GM13977 (cell line): ENCODE results near the gene COX7B.

Experiments
- DNase-seq: peaks from one replicate; pipeline ENCODE4 v3.0.0; 2012; ENCODE audit warnings: low spot score
- in situ Hi-C: fragments of 300-500 bp; cut with MboI; formaldehyde crosslinking; loops from one replicate; pipeline ENCODE4 v1.12.0; 2022; ENCODE audit warnings: low sequenced_read_pairs, low pct_unique_long_range_greater_than_20kb, mixed read lengths, inconsistent platforms; ENCODE audit not compliant: unreplicated experiment
- TF ChIP-seq, protein P1 (sequence below): IDR thresholded peaks from 2 replicates; pipeline ENCODE4 v1.5.1; 2012; ENCODE audit warnings: mild to moderate bottlenecking, control low read depth; ENCODE audit not compliant: insufficient read depth; ENCODE audit errors: extremely low read depth, missing control alignments

COX7B gene

DNA sequence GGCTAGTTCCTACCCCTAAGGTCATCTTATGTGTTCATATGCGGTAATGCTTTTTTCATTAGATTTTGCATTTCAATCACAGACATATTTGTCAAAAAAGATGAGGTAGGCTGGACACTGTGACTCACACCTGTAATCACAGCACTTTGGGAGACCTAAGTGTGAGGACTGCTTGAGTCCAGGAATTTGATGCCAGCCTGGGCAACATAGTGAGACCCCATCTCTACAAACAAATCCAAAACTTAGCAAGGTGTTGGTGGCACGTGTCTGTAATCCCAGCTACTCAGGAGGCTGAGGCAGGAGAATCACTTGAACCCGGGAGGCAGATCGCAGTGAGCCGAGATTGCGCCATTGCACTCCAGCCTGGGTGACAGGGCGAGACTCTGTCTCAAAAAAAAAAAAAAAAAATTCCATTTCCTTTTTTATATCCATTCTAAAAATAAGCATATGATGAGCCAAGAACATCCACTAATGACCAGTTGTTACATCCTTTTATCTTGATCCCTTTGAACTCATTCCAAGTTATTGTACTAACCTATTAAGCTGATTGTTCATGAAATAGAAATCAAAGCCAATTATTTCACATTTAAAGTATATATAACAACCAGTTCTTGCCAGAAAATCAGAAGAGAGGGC is 46.8 kb downstream of the COX7B start:
- TF ChIP-seq, protein P1, sequence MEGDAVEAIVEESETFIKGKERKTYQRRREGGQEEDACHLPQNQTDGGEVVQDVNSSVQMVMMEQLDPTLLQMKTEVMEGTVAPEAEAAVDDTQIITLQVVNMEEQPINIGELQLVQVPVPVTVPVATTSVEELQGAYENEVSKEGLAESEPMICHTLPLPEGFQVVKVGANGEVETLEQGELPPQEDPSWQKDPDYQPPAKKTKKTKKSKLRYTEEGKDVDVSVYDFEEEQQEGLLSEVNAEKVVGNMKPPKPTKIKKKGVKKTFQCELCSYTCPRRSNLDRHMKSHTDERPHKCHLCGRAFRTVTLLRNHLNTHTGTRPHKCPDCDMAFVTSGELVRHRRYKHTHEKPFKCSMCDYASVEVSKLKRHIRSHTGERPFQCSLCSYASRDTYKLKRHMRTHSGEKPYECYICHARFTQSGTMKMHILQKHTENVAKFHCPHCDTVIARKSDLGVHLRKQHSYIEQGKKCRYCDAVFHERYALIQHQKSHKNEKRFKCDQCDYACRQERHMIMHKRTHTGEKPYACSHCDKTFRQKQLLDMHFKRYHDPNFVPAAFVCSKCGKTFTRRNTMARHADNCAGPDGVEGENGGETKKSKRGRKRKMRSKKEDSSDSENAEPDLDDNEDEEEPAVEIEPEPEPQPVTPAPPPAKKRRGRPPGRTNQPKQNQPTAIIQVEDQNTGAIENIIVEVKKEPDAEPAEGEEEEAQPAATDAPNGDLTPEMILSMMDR = no peak
- no peak for DNase-seq
- in situ Hi-C loops = no loop called here

- DNase-seq = no peak
- in situ Hi-C loops = no loop called here
- TF ChIP-seq, protein P1 = no peak
Observed at GRCh38 chrX:77946571-77946970, 47.3 kb downstream of the COX7B start.

- TF ChIP-seq, protein P1 = no peak
- in situ Hi-C loops = no loop called here
- DNase-seq = no peak
Observed at GRCh38 chrX:77949840-77950239, 50.6 kb downstream of the COX7B start.

DNA sequence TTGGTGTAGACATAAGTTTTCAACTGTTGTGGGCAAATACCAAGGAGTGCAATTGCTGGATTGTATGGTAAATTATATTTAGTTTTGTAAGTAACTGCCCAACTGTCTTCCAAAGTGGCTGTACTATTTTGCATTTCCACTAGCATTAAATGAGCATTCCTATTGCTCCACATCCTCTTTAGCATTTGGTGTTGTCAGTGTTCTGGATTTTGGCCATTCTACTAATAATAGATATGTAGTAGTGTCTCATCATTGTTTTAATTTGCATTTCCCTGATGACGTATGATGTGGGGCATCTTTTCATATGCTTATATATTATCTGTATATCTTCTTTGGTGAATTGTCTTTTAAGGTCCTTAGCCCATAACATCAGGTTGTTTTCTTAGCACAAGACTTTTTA is 52.9 kb downstream of the COX7B start:
- no peak for DNase-seq
- TF ChIP-seq, protein P1 = no peak
- in situ Hi-C loops = no loop called here

DNA sequence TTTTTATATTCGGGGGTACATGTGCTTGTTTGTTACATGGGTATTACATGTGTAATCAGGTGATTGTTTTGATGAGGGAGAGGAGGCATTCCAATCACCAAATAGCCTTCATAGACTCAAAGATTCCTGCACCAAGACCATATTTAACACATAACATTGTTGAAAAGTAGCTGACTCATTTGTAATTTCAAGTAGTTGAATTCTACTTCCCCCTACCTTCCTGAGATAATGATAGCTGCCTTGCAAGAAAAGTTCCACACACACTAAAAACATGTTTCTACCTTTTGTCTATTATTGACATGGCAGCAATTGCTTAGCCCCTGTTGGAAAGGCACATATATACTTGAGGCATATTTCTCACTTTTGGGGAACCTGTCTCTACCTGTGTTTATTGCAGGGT is 54.0 kb downstream of the COX7B start:
- in situ Hi-C loops = no loop called here
- TF ChIP-seq, protein P1 = no peak
- DNase-seq = no peak

- TF ChIP-seq, protein P1 = no peak
- DNase-seq = no peak
- in situ Hi-C loops = no loop called here
Observed at GRCh38 chrX:77953708-77954107, 54.4 kb downstream of the COX7B start.
